ENCODE results near the gene OTULIN.

OTULIN gene

GRCh38 chr5:14669415-14669814, 4.9 kb downstream of the OTULIN start:
- no peak for DNase-seq

- DNase-seq = no peak
These were observed 5.5 kb downstream of the OTULIN start for GRCh38 chr5:14669975-14670374.

GRCh38 chr5:14671414-14671813, 6.9 kb downstream of the OTULIN start:
- no peak for DNase-seq

GRCh38 chr5:14672082-14672481, 7.6 kb downstream of the OTULIN start:
- no peak for DNase-seq

GRCh38 chr5:14672484-14673394, 8.2 kb downstream of the OTULIN start:
- DNase-seq = no peak

GRCh38 chr5:14673443-14673842, 8.9 kb downstream of the OTULIN start:
- DNase-seq = no peak

- no peak for DNase-seq
These were observed 10.7 kb downstream of the OTULIN start for GRCh38 chr5:14674983-14675854.

GRCh38 chr5:14675865-14676300, 11.4 kb downstream of the OTULIN start:
- DNase-seq = no peak

GRCh38 chr5:14676320-14676719, 11.8 kb downstream of the OTULIN start:
- no peak for DNase-seq

- DNase-seq = no peak
These were observed 14.3 kb downstream of the OTULIN start for GRCh38 chr5:14678773-14679334.

GRCh38 chr5:14679595-14679994, 15.1 kb downstream of the OTULIN start:
- no peak for DNase-seq

- DNase-seq = no peak
These were observed 16.8 kb downstream of the OTULIN start for GRCh38 chr5:14681236-14681752.

GRCh38 chr5:14683906-14684455, 19.5 kb downstream of the OTULIN start:
- no peak for DNase-seq

GRCh38 chr5:14684757-14685156, 20.2 kb downstream of the OTULIN start:
- no peak for DNase-seq

- DNase-seq = peak; percentile 64
These were observed 21.2 kb downstream of the OTULIN start for GRCh38 chr5:14685757-14686156.

GRCh38 chr5:14686517-14686916, 22.0 kb downstream of the OTULIN start:
- no peak for DNase-seq

GRCh38 chr5:14687023-14687665, 22.6 kb downstream of the OTULIN start:
- DNase-seq = no peak

- DNase-seq = no peak
These were observed 28.6 kb downstream of the OTULIN start for GRCh38 chr5:14693070-14693469.

GRCh38 chr5:14695152-14695551, 30.6 kb downstream of the OTULIN start:
- DNase-seq = no peak

- no peak for DNase-seq
These were observed 31.5 kb downstream of the OTULIN start for GRCh38 chr5:14696057-14696456.

GRCh38 chr5:14696851-14697250, 32.3 kb downstream of the OTULIN start:
- DNase-seq = no peak

- DNase-seq = no peak
These were observed 34.0 kb downstream of the OTULIN start for GRCh38 chr5:14698495-14698894.

Data from DMS 273 treated with DMSO at 0.1 percent for 48 hours (cell line).